ENCODE results near the gene CKS1B.
A peak's percentile ranks its signal among the peaks of the same experiment; 100 is the strongest.

Gene CKS1B

GRCh38 chr1:155016231-155016831 is 41.9 kb downstream of the CKS1B start:
- no peak for DNase-seq

DNA sequence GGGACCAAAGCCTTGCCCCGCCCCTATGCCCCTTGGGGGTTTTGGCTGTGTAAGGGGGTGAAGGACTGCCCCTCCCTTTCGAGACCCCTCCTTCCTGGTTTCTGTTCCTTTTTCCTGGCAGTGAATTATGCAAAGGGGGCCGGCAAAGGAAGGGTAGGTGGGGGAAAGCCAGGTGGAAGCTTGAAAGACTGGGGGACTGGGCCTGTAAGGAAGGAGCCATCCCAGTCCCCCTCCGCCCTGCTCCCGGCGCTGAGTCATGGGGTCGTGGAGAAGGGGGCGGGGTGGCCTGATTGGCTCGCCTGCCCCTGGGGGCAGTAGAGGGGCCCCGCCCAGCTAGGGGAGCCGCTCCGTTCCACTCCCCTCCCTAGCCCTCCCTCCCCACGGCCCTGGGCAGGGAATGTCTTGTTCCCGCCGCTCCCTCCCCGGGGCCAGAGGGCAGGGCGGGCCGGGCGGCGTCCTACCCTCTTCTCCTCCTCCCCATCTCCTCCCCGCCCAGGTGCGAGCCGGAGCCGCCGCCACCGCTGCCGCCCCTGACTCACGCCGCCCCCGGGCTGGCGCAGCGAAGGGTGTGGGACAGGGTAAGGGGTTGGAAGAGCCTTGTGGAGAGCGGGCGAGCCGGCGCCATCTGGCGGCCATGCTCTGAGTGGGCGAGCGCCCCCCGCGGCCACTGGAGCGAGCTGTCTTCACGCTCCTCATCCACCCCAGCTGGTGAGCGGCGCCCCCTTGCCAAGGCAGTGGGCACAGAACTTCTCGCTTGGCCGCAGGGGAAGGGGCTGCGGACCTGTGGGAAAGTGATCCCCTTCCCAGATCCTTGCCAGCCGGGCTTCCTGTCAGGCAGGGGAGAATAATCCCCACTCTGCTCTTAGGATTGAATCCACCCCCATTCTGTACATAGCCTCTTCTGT is 42.8 kb downstream of the CKS1B start:
- DNase-seq: peak; percentile 63

GRCh38 chr1:155017946-155018316 is 43.5 kb downstream of the CKS1B start:
- DNase-seq: no peak

GRCh38 chr1:155018617-155019348 is 44.3 kb downstream of the CKS1B start:
- DNase-seq: no peak

DNA sequence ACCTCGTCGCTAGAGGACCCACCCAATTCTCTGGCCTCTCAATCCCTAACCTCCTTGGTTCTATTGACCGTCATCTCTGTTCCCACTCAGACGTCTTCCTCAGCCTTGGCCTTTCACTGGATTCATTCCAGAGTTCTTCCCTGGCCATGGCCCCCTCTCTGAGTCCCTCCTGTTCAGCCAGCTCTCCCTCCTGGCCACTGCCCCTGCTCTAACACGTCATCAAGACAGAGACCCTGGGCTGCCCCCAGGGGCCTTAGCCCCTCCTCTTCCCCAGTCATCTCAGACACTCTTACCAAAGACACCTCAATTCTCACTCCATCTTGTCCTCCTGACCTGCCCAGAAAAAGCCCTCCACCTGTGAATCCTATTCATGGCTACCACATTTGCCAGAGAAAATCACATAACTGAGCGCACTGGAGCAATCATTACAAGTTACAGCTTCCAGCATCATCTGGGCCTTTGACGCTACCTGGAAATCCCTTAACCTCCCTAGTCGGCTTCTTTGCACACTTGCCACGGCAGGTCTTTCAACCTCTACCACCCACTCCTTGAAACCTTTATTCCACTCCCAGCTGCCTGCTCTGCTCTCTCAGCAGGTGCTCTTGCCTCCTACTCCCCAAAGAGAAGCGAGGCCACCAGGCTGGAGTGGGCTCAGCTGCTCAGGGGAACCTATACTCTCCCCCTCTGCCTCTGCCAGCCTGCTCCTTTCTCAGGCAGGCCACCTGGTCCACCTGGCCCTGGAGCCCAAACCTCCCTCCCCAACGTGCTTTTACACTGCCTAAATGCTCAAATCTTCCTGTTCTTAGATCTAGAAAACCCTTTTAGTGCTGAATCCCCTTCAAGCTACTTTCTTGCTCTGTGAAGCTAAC is 45.1 kb downstream of the CKS1B start:
- DNase-seq: peak; percentile 12

- no peak for DNase-seq
These were observed 47.9 kb downstream of the CKS1B start for GRCh38 chr1:155022136-155022926.

DNA sequence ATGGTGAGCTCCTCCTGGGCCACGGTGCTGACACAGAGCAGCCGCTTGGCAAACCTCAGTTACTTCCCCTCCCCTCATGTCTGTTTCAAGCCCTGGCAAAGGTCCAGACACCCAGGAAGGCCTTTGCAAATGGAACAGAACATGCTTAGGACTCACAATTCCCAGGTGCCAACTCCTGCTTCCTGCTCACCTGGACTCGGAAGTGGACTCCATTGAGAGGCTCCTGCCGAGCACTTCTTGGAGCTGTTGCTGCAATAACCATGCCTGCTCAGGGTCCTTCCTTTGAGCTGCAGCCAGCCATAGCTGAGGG is 48.4 kb downstream of the CKS1B start:
- DNase-seq: no peak

DNA sequence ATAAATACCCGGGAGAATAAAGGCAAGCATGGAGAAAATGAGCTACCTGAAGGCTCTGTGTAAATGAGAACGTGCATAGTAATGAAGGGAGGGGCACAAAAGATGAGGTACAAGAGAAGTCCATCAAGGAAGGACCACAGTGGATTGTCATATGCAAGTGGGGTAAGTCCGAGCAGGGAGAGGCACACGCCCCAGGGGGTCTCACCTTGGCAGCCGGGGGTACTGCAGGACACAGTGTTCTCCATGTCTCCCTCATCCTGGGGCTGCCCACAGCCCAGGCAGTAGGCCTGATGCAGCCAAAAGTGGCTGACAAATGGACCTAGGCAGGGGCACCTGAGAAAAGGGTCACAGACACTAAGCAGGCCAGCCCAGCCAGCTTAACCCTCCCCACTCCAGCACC is 49.1 kb downstream of the CKS1B start:
- DNase-seq: no peak

DNA sequence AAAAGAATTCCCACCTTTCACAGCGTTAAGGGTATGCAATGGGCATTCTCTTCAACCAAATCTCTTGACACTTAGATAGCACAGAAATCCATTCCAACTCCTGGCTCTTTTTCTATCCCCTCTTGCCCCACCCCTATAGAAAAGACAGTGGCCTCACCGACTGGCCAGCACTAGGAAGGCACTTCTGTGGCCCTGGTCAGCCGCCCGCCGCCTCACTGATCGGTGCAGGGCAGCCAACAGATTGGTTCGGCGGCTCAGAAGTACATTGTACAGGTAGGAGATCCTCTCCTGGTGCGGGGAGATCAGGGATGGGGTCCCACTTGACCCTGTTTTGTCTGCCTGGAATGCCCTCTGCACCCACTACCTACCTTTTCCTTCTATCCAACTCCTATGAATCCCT is 49.8 kb downstream of the CKS1B start:
- no peak for DNase-seq

- DNase-seq: no peak
These were observed 51.7 kb downstream of the CKS1B start for GRCh38 chr1:155026154-155026553.

GRCh38 chr1:155026588-155026987 is 52.1 kb downstream of the CKS1B start:
- no peak for DNase-seq
